ENCODE data around the gene PKP1. TPM values are rescaled to one million over a fixed set of nuclear protein-coding genes. Genes with fewer than 3 reads are reported as not detected.

Gene PKP1
- total RNA-seq, 1 donor from 2014 or later: 58.1 TPM

DNA sequence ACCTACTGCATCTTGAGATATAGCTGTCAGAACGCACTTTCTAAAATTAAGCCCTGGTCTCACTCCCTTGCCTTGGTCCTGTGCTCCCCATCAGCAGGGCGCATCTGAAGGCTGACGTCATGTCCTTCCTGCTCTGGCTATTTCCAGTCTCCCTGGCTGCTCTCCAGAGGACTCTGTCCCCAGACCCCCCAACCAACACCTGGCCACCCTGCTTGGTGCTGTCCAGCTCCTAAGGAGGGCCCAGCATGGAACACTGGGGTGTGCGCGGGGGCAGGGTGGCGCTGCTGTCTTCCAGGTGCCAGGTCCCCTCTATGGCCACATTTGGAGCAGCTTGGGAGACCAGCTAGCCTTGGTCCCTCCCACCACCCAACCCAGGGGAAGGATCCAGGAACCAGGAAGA, 85.9 kb downstream of the PKP1 start:
- DNase-seq (ENCODE audit: low spot score): no peak

DNA sequence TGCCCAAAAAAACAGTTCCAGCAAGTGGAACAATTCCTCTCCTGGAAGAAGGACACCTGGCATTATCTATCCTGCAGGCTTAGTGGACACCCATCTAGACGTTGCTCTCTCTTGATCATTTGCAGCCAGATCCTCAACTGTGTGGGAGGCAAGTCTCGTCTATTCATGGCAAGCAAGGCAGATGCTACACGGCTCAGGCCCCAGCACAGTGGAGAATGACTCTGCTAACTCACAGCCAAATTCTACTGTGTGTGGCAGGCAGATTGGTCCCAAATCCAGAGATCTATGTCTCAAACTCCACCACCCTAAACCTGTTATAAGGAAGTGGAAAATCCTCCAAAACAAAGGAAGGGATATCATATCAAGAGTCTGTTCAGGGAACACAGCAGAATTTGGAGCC, 87.2 kb downstream of the PKP1 start:
- DNase-seq (ENCODE audit: low spot score): no peak

DNA sequence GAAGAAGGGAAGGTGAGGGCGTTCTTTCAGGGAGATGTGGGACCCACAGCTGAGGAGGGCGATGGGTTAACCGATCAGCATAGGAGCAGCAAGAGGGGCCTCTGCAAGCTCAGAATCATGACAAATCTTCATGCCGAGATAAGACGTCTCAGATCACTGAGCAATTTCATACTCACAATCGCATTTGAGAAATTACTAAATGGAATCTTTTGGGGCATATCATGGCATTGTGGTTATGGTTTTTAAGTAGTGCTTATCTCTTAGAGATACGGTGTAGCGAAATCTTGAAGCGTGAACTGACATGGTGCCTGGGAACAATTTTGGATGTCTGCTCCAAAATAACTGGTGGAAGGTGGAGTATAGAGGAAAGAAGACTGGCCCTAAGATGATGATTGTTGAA, 88.0 kb downstream of the PKP1 start:
- DNase-seq (ENCODE audit: low spot score): no peak

DNA sequence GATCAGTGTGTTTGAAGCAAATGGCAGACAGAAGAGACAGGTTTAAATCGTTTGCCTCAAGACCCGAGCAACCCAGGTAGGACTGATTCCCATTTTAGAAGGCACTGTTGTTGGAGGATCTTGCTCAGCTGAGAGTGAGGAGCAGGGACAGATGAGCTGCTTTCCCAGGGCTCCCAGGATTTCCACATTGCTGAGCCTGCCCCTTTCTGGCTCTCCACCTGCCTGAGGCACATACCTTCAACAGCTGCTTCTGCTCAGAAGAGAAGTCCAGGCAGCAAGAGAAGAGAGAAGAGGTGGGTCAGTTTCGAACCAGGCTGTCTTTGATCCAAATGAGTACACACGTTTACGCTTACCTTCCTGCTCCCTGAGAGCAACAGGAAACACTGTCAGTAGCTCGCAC, 88.5 kb downstream of the PKP1 start:
- DNase-seq (ENCODE audit: low spot score): no peak

DNA sequence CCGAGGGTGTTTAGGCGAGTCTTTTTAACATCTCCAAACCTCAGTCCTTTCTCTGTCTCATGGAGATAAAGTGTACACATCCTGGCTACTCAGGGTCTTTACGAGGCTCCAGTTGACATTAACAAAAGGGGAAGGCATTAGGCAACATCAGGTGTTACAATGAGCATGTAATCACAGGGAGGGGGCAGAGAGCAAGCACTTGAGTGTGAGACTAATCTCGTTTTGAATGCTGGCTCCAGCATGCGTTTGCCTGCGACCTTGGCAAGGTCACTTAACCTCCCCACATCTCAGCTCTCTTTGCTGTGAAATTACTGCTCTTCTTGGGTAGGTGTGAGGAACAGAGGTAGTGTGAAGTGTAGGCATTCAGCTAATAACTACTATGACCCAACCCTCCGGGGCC, 91.1 kb downstream of the PKP1 start:
- DNase-seq (ENCODE audit: low spot score): no peak

DNA sequence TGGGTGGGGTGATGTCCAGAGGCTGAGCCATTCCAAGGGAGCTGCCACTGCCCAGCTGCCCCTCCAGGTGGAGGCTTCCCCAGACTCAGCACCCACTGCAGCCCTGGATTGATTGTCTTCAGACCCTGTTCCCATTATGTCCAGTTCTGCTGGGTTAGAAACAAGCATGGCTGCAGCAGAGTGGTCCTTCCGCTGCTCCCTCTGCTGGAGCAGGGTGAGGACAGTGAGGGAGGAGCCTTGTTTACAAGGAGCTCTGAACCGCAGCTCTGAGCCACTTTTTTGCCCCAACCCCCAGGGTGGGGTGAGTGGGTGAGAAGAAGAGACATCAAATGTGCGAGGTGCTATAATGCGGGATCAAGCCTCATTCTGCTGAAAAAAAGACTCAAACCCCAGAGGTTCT, 91.9 kb downstream of the PKP1 start:
- no peak for DNase-seq (ENCODE audit: low spot score)

DNA sequence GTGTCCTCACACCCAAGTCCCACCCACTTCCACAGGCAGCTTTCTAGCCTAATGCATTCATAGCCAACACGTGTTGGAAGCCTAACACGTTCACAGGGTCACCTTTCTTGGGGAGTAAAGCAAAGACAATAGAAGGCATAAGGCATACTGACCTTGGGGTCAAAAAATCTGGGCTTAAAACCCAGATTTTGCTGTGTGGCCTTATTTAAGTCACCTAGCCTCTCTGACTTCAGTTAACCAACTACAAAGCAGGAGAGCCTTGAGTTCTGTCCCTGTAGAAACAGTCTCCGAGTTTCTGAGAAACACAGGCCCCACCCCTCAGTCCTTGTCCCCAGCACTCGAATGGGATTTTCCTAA, 92.8 kb downstream of the PKP1 start:
- no peak for DNase-seq (ENCODE audit: low spot score)

DNA sequence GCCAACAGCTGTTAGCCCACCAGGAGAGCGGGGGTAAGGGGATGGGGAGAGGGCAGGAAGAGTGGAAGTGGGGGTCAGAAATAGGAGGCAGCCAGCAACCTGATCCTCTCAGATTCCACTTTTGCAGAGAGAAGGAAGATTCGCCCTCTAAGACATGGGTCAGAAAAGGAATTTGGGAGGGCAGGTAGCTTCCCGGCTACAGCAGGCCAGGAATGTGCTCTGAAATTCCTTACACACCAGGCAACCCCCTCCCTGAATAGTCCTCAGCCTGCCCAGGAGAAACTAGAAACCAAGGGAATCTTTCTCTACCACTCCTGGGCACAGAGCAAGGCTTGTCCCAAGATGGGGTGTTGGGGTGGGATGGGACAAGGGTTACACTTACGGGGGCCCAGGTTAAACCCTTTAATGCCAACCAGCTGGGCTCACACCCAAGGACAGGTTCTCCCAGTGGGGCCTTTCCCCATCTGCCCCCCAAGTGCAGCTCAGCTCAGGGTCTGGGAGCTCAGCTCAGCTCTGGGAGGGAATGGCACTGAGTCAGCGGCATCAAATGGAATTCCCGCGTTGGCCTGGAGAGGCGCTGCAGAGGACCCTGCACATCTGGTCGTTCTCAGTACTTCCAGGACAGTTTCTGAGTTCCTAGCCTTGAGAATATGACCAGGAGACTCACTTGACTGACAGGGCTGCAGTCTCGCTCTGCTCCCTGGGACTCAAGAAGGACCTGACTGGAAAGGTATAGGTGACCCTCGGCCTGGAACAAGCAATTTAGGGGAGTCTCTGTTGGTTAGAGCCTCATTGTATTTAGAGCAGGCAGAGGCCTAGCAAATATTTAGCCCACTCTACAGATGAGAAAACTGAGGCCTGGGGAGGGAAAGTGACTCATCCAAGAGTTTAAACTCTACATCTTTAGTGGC, 93.4 kb downstream of the PKP1 start:
- no peak for DNase-seq (ENCODE audit: low spot score)

DNA sequence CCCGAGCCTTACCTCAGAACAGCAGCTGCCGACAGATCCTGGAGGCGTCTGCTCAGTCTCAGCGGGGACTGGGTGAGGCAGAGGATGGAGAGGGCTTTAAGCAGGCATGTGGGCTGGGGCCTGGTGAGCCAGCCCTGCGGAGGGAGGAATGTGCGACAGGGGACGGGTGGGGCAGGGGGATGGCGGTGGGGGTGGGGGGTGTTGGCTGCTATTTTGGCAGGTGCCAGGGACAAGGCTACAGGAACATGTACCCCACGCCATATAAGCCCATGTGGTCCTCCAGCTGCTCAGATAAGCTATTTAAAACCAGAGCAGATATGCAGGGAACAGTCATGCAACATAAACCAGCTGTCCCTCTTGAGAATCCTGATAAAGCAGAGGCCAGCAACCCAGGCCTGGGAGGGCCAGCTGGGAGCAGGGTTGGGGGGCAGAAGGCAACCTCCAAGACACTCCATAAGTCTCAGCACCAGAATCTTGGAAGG, 94.3 kb downstream of the PKP1 start, which contains the start of gene TNNT2:
Gene TNNT2 (minus strand): TSS at position 70 of the 482 bp plus-strand sequence. CDS start 4,426 bp downstream, outside the sequence.
- no peak for DNase-seq (ENCODE audit: low spot score)

DNA sequence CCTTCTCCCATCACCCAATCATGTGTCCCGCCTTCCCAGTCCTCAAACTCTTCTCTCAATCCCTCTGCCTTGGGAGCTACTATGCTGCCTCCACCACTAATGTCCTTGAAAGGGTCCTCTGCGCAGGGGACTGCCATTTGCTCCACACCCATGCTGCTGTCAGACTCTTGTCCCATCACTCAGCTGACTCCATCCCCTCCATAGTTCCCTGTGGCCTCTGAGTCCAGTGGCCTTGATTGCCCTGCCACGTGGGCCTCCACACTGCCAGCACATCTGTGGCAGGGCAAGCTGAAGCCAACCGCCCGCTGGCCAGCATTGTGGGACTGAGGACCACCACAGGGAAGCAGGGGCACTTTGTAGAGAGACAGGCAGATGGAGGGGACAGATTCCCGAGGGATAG, 95.5 kb downstream of the PKP1 start:
- no peak for DNase-seq (ENCODE audit: low spot score)

DNA sequence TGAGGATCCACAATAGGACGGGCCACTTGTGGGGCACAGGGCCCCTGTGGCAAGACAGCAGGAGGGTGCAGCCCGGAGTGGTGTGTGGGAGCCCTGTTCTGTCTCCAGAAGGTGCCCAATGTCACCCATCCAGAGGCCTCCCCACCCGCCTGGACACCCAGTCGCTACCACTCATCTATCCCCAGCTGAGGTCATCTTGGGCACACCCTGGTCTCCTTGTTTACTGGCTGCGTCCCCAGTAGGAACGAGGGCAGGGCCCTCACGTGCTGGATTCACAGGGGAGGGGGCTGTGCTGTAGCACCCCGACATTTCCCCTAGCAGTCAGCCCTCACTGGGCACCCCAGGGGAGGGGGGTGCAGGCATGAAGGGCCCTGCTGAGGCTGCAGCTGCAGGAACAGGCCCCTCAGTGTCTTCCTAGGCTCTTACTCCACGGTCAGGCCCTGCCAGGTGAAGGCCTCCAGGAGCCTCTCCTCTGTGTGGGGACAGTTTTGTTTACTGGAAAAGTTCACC, 96.5 kb downstream of the PKP1 start:
- DNase-seq (ENCODE audit: low spot score): no peak

DNA sequence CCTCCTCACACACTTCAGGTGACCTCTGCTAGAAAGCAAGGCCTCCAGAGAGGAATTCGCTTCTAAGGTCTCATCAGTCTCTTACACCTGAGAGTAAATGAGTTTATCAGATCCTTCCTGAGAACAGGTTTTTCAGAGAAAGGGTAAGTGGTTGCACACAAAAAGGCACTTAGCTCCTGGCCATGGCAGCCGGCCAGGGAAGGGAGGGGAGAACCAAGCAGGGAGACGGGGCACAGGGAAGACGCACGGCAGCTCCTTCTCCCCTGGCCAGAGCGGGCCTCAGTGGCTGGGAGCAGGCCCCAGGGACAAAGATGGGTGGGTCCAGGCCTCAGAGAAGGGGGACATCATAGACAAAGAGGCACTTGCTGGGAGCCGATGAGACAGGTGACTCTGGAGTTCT, 97.8 kb downstream of the PKP1 start:
- DNase-seq (ENCODE audit: low spot score): peak; percentile 79

Other genes with a start within 250 kb of the PKP1 start
- gene CACNA1S, start 171.1 kb upstream of the PKP1 start, total RNA-seq: not detected
- gene ASCL5, start 156.3 kb upstream of the PKP1 start, total RNA-seq: not detected
- 55.3 TPM for gene TMEM9, start 129.0 kb upstream of the PKP1 start, total RNA-seq
- gene IGFN1, start 92.7 kb upstream of the PKP1 start, total RNA-seq: 0.16 TPM
- gene TNNT2, start 94.2 kb downstream of the PKP1 start, total RNA-seq: 1.4 TPM
- 186 TPM for gene LAD1, start 115.8 kb downstream of the PKP1 start, total RNA-seq
- gene TNNI1, start 138.2 kb downstream of the PKP1 start, total RNA-seq: 0.23 TPM
- 75.4 TPM for gene PHLDA3, start 185.7 kb downstream of the PKP1 start, total RNA-seq
- 545 TPM for gene CSRP1, start 223.6 kb downstream of the PKP1 start, total RNA-seq

All from ureter (tissue), 1 donor.